ENCODE results near the gene SERPINB2.
"Not testable (repeated sequence)": the region's sequence is repeated elsewhere in the genome, so short reads cannot be mapped to it uniquely, and the experiment has no call there.

The SERPINB2 gene

DNA sequence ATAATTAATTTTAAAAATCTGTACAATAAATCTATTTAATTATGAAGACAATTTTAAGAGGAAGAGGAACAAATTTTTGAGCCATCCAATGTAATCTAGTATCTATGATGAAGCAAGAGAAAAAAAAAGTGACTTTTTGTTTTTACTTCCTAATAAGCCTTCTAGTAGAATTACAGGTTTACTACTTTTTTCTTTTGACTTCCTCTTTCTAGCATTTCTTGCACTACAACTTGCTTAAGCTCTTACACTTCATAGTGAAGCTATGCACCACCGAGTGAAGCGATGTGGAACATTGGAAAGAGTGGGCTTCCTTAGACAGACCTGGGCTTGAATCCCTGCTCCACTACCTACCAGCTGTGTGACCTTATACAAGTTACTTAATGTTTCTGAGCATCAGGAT lies 2.1 kb downstream of the SERPINB2 start:
- DNase-seq (ENCODE audit: low spot score) = no peak

DNA sequence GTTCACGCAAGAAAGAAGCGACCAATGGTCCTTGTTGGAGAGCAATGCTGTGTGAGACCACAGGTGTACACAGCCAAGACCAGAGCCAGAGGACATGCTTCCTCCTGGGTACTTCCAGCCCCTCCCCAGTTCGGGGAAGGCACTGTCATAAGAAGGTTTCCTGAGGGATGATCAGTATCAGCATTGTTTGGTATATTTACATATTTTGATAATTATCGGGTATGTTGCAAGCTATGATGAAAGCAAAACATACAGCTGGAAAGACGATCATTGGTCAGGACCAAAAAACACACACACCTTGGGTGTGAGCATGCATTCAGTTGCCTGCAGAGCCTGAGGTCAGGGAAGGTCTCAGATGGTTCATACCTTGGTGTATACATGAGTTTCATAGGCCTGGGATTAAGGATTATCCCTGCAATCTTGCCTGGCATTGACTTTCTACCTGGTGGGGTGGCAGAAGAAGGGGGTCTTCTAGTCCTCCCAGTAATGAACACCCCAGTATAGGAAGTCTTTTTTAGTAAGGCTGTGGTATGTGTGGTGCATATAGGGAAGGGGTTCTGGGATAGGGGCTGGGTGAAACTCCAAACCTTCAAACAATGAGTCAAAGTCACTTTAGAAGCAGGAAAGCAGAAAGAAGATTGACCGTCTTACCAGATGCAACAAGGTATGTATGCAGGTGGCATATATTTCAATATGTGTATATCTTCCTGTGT lies 2.9 kb downstream of the SERPINB2 start:
- no peak for DNase-seq (ENCODE audit: low spot score)

DNA sequence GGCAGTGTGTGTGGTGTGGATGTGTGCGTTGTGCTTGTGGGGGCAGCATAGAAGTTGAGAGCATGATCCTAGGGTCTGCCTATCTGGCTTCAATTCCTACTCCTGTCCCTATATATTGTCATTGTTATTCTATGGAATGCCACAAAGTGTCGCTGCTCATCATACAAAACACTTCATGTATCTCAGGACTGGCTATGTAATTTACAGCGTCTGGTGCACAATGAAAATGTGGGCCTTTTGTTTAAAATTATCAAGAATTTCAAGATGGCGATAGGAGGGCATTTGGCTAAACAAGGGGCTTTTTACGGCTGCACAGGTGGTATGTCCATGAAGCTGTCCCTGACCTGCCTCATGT lies 3.4 kb downstream of the SERPINB2 start:
- peak; percentile 27 for DNase-seq (ENCODE audit: low spot score)

DNA sequence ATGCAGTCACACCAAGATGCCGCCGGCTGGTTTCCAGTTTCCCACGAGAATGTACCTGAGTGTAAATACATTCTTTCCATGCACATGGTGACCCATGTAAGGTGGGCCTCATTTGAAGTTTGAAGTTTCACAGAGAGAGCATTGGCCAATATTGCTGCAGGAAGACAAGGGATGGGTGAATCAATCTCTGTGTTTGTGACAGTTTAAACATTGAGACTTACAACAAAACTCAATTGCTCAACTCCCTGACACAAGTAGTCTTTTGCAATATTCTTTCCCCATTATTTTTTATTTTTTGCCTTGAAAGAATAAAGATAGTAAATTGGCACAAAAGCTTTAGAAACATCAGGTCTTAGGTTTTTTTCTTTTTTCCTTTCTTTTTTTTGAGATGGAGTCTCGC lies 5.1 kb downstream of the SERPINB2 start:
- DNase-seq (ENCODE audit: low spot score) = no peak

- DNase-seq (ENCODE audit: low spot score) = no peak
These were observed 6.7 kb downstream of the SERPINB2 start for GRCh38 chr18:63894106-63894772.

DNA sequence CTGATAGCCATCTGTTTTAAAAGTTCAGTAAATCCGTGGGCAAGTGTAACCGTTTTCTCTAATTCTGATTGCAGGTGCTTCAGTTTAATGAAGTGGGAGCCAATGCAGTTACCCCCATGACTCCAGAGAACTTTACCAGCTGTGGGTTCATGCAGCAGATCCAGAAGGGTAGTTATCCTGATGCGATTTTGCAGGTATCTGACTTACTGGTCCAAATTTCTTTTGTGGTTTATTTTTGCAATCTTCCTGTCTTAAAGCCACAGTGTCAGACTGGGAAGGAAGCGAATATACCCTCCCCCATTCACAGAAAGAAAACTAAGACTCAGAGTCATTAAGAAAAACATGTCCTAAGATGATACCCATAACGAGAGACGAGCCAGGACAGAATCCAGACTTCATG lies 7.7 kb downstream of the SERPINB2 start:
- no peak for DNase-seq (ENCODE audit: low spot score)

DNA sequence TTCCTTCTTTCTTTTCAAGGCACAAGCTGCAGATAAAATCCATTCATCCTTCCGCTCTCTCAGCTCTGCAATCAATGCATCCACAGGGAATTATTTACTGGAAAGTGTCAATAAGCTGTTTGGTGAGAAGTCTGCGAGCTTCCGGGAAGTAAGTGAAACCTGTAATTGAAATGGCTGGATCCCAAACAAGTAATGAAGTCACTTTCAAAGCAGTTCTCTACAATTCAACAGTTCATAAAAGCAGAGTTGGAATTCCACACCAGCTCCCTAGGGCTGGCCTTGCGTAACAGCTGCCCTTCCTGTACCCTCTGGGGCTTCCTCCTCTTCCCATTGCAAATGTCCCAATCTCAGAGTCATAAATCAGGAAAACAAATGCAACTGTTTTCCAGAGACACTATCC lies 9.6 kb downstream of the SERPINB2 start:
- peak; percentile 5 for DNase-seq (ENCODE audit: low spot score)

- DNase-seq (ENCODE audit: low spot score) = no peak
These were observed 11.7 kb downstream of the SERPINB2 start for GRCh38 chr18:63899206-63899605.

DNA sequence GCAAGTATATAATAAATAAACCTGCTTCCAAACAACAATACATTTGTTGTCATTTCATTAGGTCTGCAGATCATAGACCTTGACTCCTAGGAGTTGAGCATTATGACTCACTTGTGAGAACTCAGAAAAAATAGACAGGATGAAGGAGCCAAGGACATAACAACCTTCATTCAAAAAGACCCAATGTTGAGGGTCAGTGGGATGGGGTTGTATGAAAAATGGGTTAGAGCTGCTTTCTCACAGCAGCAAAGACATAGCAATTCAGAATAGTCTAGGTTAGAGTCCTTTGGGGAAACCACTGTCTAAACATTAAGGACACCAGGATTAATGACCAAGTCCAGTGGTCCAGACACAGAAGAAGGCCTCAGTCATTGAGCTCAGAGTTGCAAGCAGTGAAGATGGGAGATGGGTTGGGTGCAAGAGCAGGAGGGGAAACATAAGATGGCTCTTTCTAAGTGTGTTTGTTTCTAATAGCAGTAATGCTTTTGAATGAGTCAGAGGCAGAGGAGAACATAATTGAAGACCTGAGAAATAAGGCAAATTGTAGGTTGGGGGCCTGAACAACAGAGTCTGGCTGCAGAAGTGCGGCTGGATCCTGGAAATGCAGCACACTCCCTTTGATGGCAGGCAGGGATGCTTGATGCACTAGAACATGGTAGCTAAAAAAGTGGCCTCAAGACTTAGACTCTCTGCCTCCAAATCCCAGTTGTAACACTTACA lies 16.5 kb downstream of the SERPINB2 start:
- no peak for DNase-seq (ENCODE audit: low spot score)

DNA sequence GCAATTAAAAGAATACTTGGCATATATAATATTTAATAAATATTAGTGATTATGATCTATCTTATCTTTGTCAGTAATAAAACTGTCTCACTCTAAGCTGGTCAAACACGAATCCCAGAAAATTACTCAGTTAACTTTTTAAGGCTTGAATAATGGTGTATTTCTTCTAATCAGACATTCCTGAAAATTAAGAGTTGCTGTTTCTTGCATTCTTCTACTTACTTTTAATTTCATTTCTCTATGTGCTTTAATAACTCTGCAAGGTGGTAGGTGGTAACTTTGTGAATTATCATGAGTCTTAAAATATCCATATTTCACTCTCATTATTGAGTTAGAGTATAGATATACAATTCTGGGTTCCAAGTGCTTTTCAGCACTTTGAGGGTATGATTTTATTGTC lies 17.2 kb downstream of the SERPINB2 start:
- DNase-seq (ENCODE audit: low spot score) = no peak

GRCh38 chr18:63905361-63905760 lies 17.9 kb downstream of the SERPINB2 start:
- no peak for DNase-seq (ENCODE audit: low spot score)

- DNase-seq (ENCODE audit: low spot score) = no peak
These were observed 18.6 kb downstream of the SERPINB2 start for GRCh38 chr18:63906056-63906455.

DNA sequence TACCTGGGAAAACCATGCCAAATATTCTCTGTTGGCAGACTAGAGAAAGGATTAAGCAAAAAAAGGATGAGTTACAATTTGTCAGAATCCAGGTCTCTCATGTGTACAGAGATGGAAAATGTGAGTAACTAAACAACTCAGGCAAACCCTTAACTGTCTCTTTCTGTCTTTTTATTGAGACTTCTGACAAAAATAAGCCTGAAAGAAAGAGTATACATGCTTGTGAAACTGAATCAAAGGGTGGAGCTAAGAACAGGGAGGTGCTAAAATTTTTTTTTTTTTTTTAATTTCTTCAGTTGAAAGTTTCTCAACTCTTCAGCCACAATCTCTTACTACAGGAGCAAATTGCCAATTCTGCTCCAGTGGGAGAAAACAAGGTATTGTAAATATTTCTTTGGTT lies 20.2 kb downstream of the SERPINB2 start, which contains the start of gene SERPINB10:
TSS of gene SERPINB10 (plus strand) at position 295 of the 400 bp plus-strand sequence. CDS start 7,553 bp downstream, outside the sequence.
- no peak for DNase-seq (ENCODE audit: low spot score)

DNA sequence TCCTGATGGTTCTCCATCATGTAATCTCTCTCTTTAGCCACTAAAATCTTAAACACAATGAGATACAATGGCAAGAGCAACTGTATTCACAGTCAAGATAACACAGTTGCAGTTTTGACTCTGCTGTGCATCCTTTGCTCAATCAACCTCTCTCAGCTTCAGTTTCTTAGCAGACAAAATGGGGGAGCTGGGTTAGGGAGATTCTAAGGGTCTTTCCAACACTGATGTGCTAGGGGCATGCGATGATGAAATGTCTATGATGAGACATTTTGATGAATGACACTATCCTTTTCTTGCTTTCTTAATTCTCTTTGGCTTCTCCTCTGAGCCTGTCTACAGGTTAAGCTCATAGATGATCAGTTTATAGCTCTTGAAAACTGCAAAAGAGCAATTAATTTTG lies 21.4 kb downstream of the SERPINB2 start:
- no peak for DNase-seq (ENCODE audit: low spot score)

DNA sequence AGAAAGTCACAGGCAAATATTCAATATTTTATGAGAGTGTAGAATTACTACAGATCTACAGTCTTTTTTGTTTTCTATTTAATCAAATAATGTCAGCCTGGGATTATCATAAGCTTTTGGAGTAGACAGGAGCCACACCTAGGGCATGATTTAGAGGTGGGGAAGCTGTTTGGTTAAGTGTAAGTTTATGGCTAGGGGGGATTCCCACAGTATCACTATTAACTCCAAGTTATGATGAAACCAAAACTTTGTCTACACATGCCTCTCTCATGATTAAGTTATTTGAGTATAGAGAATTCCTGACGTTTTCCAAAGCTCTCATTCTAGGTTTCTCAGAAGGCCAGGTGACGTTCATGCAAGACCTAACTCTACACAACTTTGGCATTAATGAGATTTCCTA lies 22.4 kb downstream of the SERPINB2 start:
- DNase-seq (ENCODE audit: low spot score) = no peak

DNA sequence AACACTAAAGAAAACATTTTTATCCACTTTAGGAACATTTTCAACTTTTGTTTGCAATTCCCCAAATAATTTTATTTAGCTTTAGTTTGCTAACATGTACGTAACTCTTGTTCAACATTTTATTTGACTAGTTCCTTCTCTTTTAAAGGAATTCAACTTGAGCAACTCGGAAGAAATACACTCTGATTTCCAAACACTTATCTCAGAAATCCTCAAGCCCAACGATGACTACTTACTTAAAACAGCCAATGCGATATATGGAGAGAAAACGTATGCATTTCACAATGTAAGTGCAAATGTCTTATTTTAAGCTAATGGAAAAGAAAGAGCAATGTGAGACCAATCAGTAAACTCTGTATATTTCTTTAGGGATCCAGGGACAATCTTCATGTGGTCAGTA lies 30.3 kb downstream of the SERPINB2 start:
- no peak for DNase-seq (ENCODE audit: low spot score)

DNA sequence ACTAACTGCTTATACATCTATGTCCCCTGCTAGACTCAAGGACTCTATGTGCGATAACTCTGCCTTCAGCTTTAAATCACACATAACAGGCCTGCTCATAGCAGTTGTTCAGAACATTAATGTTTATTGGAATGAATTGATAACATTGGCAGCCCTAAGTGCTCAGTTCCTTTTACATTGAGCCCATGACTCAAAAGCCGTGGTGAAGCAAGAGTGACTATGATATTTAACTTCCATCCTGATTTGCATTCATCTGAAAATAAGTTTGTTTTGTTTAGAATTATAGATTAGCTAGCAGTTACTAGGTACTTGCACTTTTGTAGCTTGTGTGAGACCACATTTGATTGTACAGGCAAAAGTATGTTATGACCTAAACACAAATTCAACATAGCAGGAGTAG lies 34.5 kb downstream of the SERPINB2 start:
- no peak for DNase-seq (ENCODE audit: low spot score)

GRCh38 chr18:63924551-63924950 lies 37.0 kb downstream of the SERPINB2 start:
- peak; percentile 27 for DNase-seq (ENCODE audit: low spot score)

GRCh38 chr18:63928331-63928730 lies 40.8 kb downstream of the SERPINB2 start:
- DNase-seq (ENCODE audit: low spot score) = no peak

DNA sequence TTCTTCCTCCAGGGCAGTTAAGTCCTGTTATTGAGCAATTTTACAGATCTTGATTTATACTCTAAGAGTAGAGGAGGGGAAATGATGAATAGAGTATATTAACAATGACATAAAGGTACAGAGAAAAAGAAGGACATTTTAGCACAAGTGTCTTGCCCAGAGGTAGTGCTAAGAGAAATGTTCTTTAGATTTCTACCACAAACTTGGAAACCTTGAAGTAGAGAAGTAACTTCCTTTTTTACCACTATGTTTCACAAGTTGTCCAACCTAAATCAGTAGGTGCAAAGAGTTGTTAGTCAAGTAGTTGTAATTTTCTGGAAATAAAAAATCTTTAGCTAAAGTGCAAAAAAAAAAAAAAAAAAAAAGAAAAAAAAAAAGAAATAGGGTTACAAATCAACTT lies 41.9 kb downstream of the SERPINB2 start:
- DNase-seq (ENCODE audit: low spot score) = not testable (repeated sequence)

DNA sequence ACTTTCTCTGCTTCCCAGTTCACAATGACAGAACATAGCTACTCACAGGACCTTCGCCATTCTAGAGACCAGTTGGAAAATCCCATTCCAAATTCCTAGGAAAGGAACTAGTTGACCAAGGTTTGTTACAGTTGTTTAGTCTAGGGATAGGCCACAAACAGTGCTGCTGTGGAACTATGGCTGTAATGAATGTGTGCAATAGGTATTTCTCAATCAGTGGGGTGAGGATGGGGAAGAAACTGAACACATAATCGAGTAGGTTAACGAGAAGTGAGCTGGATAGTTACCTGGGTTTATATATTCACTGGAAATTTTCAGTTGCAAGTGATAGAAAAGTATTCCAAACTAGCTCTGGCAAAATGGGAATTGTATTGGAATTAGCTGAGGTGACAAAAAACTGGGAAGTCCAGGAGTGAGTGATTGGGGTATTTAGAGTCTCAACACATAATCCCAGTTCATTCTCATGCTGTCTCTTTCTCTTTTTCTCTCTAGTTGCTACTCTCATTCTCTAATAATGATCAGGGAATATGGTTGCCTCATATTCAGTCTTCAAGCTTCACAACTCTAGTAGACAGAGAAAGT lies 43.4 kb downstream of the SERPINB2 start:
- DNase-seq (ENCODE audit: low spot score) = no peak

GRCh38 chr18:63936156-63936931 lies 48.8 kb downstream of the SERPINB2 start:
- peak; percentile 87 for DNase-seq (ENCODE audit: low spot score)

Data from AG08395 (cell line).